Measurements from ENCODE around the gene FAM174C. TPM values are rescaled to one million over a fixed set of nuclear protein-coding genes. Genes with fewer than 3 reads are reported as not detected.

FAM174C gene
- total and polyA plus RNA-seq, 2 of the 8 experiments (the other 6 are each of a cell fraction or from before 2014, with no cell fraction given), result 44.5 to 125 TPM

- TF ChIP-seq SP1 (IDR thresholded peaks at IDR 0.05; ENCODE audit: low read depth, low read length) (no peak), HDAC2 (IDR thresholded peaks at IDR 0.05; ENCODE audit: borderline replicate concordance in 1 of 2, low read depth in 2 of 2, low read length in 2 of 2) (no peak)
Measured at GRCh38 chr19:1241417-1242095, 33.8 kb upstream of the FAM174C start, which contains the start of gene ATP5F1D (continued).

Data from H1 (cell line).